ENCODE measurements around the gene SH3TC1.

GRCh38 chr4:8271821-8272220 lies 72.7 kb downstream of the SH3TC1 start:
- TF ChIP-seq, protein P1, sequence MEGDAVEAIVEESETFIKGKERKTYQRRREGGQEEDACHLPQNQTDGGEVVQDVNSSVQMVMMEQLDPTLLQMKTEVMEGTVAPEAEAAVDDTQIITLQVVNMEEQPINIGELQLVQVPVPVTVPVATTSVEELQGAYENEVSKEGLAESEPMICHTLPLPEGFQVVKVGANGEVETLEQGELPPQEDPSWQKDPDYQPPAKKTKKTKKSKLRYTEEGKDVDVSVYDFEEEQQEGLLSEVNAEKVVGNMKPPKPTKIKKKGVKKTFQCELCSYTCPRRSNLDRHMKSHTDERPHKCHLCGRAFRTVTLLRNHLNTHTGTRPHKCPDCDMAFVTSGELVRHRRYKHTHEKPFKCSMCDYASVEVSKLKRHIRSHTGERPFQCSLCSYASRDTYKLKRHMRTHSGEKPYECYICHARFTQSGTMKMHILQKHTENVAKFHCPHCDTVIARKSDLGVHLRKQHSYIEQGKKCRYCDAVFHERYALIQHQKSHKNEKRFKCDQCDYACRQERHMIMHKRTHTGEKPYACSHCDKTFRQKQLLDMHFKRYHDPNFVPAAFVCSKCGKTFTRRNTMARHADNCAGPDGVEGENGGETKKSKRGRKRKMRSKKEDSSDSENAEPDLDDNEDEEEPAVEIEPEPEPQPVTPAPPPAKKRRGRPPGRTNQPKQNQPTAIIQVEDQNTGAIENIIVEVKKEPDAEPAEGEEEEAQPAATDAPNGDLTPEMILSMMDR (IDR thresholded peaks at IDR 0.05) = no peak
- TF ChIP-seq HOXB13 (CRISPR knock-in tag; IDR thresholded peaks at IDR 0.05; ENCODE audit: low read depth) = no peak
- TF ChIP-seq, protein P2, sequence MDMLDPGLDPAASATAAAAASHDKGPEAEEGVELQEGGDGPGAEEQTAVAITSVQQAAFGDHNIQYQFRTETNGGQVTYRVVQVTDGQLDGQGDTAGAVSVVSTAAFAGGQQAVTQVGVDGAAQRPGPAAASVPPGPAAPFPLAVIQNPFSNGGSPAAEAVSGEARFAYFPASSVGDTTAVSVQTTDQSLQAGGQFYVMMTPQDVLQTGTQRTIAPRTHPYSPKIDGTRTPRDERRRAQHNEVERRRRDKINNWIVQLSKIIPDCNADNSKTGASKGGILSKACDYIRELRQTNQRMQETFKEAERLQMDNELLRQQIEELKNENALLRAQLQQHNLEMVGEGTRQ (IDR thresholded peaks at IDR 0.05) = no peak
- TF ChIP-seq HOXA7 (CRISPR knock-in tag; IDR thresholded peaks at IDR 0.05) = no peak
- TF ChIP-seq NR3C1 (IDR thresholded peaks at IDR 0.05) = no peak
- TF ChIP-seq ESRRA (IDR thresholded peaks at IDR 0.05; ENCODE audit: borderline replicate concordance, low read length) = no peak
- TF ChIP-seq CEBPB (IDR thresholded peaks at IDR 0.05) = no peak
- TF ChIP-seq, protein P3, sequence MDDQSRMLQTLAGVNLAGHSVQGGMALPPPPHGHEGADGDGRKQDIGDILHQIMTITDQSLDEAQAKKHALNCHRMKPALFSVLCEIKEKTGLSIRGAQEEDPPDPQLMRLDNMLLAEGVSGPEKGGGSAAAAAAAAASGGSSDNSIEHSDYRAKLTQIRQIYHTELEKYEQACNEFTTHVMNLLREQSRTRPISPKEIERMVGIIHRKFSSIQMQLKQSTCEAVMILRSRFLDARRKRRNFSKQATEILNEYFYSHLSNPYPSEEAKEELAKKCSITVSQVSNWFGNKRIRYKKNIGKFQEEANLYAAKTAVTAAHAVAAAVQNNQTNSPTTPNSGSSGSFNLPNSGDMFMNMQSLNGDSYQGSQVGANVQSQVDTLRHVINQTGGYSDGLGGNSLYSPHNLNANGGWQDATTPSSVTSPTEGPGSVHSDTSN (IDR thresholded peaks at IDR 0.05) = no peak
- TF ChIP-seq EP300 (IDR thresholded peaks at IDR 0.05) = no peak
- TF ChIP-seq, protein P4, sequence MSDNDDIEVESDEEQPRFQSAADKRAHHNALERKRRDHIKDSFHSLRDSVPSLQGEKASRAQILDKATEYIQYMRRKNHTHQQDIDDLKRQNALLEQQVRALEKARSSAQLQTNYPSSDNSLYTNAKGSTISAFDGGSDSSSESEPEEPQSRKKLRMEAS (IDR thresholded peaks at IDR 0.05) = no peak
- no peak for TF ChIP-seq CHD4 (IDR thresholded peaks at IDR 0.05; ENCODE audit: borderline replicate concordance)
- no peak for TF ChIP-seq ELK1 (IDR thresholded peaks at IDR 0.05; ENCODE audit: low read depth, low read length)
- no peak for TF ChIP-seq KDM5A (IDR thresholded peaks at IDR 0.05)
- no peak for TF ChIP-seq POLR2A (IDR thresholded peaks at IDR 0.05; ENCODE audit: low read length)
